Activated CD4-positive, alpha-beta memory T cell treated with anti-CD3 and anti-CD28 coated beads for 36 hours (primary cell): ENCODE data around the gene BAZ2B. TPM values are rescaled to one million over a fixed set of nuclear protein-coding genes. Genes with fewer than 3 reads are reported as not detected.

Experiments
- CTCF ChIA-PET: fragments of 350-600 bp; sonication (Branson Sonifier 250); formaldehyde crosslinking; loops from one replicate; lab custom pipeline; 2021; ENCODE audit warnings: antibody characterized with exemption, inconsistent platforms; lab: Charles Lee
- POLR2A ChIA-PET: fragments of 350-600 bp; sonication (Branson Sonifier 250); formaldehyde crosslinking; loops from one replicate; lab custom pipeline; 2021; ENCODE audit warnings: antibody characterized with exemption; lab: Charles Lee
- DNase-seq: peaks from one replicate; pipeline ENCODE4 v3.0.0-alpha.2; 2020
- H3K27ac Mint-ChIP-seq: one replicate; pipeline ENCODE4 v1.8.0; 2021; ENCODE audit warnings: mixed read lengths
- H3K27me3 Mint-ChIP-seq: one replicate; pipeline ENCODE4 v1.8.0; 2021; ENCODE audit warnings: mixed read lengths
- H3K36me3 Mint-ChIP-seq: one replicate; pipeline ENCODE4 v1.8.0; 2021; ENCODE audit warnings: mixed read lengths
- H3K4me1 Mint-ChIP-seq: one replicate; pipeline ENCODE4 v1.8.0; 2021; ENCODE audit warnings: low read depth, mixed read lengths
- H3K4me3 Mint-ChIP-seq: one replicate; pipeline ENCODE4 v1.8.0; 2021; ENCODE audit warnings: mild to moderate bottlenecking, mixed read lengths
- H3K9me3 Mint-ChIP-seq: one replicate; pipeline ENCODE4 v1.8.0; 2021; ENCODE audit warnings: mixed read lengths
- intact Hi-C: fragments of 100-400 bp; cut with micrococcal nuclease; formaldehyde crosslinking; loops from one replicate; pipeline ENCODE4 v1.15.1; 2023
- total RNA-seq, 2 experiments: library from RNA; stranded (reverse); gene quantifications; one replicate each; pipeline ENCODE4 v1.2.3, GENCODE V29; 2021

The BAZ2B gene
- total RNA-seq, 2 experiments from 2014 or later, result 9.1 to 10.2 TPM

DNA sequence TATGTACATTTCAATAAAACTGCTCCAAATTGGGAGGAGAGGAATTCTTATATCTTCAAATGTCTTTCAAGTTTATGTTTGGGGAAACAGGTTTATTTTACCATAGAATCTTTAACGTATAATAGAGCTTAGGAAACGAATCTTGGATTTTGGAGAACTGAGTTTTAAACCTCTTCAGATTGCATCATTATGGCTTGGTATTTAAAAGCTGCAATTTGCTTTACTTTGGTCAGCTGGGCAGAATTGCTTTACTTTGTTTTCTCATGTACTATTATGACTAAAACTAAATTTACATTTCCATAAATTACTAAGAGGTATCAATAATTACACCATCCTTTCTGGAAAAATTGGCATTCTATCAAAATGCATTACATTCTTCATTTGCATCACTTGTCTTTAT is 54.6 kb downstream of the BAZ2B start:
- no peaks in the 10 kb centered on the region for H3K9me3 Mint-ChIP-seq
- no peaks in the 10 kb centered on the region for H3K36me3 Mint-ChIP-seq
- H3K4me3 Mint-ChIP-seq, result no peak overlapping the region
- H3K4me1 Mint-ChIP-seq, result no peaks in the 10 kb centered on the region
- H3K27me3 Mint-ChIP-seq, result no peaks in the 10 kb centered on the region
- H3K27ac Mint-ChIP-seq, result no peak overlapping the region
- intact Hi-C loops, result no loop called here
- POLR2A ChIA-PET, result no interaction called here
- CTCF ChIA-PET, result no interaction called here
- DNase-seq, result no peak

DNA sequence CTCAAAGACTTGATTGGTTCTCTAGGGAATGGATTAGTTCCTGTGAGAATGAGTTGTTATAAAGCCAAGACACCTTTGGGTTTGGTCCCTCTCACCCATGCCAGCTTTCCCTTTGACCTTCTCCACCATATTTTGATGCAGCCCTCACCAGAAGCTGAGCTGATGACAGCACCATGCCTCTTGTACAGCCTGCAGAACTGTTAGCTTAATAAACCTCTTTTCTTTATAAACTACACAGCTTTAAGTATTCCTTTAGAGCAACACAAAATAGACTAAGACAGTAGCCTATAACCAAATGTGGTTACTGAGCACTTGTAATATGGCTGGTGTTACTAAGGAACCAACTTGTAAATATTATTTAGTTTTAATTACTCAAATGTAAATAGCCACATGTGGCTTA is 55.1 kb downstream of the BAZ2B start:
- H3K4me1 Mint-ChIP-seq, result no peaks in the 10 kb centered on the region
- intact Hi-C loops, result no loop called here
- H3K27ac Mint-ChIP-seq, result no peak overlapping the region
- ChIA-PET CTCF (no interaction called here), POLR2A (no interaction called here)
- no peak for DNase-seq
- no peak overlapping the region for H3K4me3 Mint-ChIP-seq
- H3K9me3 Mint-ChIP-seq, result no peaks in the 10 kb centered on the region
- H3K27me3 Mint-ChIP-seq, result no peaks in the 10 kb centered on the region
- H3K36me3 Mint-ChIP-seq, result no peaks in the 10 kb centered on the region

DNA sequence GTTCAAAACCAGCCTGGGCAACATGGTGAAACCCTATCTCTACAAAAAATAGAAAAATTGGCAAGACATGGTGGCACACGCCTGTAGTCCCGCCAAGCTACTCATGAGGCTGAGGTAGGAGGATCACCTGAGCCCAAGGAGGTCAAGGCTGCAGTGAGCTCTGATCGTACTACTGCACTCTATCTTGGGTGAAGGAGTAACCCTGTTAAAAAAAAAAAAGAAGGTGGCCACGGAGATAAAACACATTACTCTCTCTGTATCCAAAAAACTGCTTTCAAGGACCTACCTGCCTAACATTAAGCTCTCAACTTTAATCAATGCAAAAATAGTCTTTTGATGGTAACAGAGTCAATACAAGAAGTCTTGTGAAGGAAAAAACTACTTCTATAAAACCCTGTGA is 57.3 kb downstream of the BAZ2B start:
- no peak overlapping the region for H3K27ac Mint-ChIP-seq
- H3K9me3 Mint-ChIP-seq, result no peaks in the 10 kb centered on the region
- ChIA-PET CTCF (no interaction called here), POLR2A (no interaction called here)
- H3K36me3 Mint-ChIP-seq, result no peaks in the 10 kb centered on the region
- no peaks in the 10 kb centered on the region for H3K27me3 Mint-ChIP-seq
- H3K4me1 Mint-ChIP-seq, result no peaks in the 10 kb centered on the region
- intact Hi-C loops, result no loop called here
- no peak for DNase-seq
- H3K4me3 Mint-ChIP-seq, result no peak overlapping the region

DNA sequence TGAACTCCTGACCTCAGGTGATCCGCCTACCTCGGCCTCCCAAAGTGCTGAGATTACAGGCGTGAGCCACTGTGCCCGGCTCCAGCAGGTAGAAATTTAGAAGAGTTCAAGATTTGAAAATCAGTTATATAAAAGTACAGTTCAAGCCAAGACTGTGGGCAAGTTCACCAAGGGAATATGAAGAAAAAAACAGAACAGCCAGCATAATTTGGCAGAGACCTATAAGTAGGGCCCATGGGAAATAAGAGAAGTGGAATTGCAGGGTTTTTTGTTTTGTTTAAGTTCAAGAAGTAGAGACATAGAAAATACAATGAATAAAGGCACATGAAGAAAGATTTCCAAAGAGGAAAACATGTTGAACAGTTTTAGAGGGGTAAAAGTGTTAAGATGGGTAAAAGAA is 57.9 kb downstream of the BAZ2B start:
- H3K36me3 Mint-ChIP-seq, result no peaks in the 10 kb centered on the region
- no peak for DNase-seq
- no peaks in the 10 kb centered on the region for H3K9me3 Mint-ChIP-seq
- ChIA-PET CTCF (no interaction called here), POLR2A (no interaction called here)
- no peaks in the 10 kb centered on the region for H3K4me1 Mint-ChIP-seq
- intact Hi-C loops, result no loop called here
- no peaks in the 10 kb centered on the region for H3K27me3 Mint-ChIP-seq
- H3K4me3 Mint-ChIP-seq, result no peak overlapping the region
- no peak overlapping the region for H3K27ac Mint-ChIP-seq

DNA sequence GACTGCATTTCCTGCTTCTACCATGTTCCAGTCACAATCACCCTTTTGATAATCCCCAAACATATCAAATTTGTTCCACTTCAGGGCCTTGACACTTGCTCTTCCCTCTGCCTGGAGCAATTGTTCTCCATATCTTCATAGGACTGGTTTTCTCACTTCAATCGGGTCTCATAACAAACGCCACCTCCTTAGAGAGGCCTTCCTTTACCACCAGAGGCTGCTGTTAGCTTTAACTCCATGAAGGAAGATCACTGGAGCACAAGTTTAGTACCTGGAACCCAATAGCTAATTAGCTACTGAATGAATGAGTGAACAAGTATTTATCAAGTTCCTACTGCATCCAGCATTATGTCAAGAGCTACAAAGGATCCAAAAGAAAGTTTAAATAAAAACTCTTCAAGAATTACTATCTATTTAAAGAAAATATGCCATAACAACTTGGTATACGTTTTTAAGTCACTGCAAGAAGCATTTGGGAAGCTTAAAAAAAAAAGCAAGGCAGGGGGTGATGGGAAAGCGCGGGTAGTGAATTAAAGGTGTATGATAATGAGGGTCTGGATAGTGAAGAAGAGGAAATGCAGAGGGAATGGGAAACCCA is 58.8 kb downstream of the BAZ2B start:
- intact Hi-C loops, result no loop called here
- Mint-ChIP-seq H3K9me3 (no peaks in the 10 kb centered on the region), H3K27ac (no peak overlapping the region), H3K27me3 (no peaks in the 10 kb centered on the region), H3K4me1 (no peaks in the 10 kb centered on the region), H3K36me3 (no peaks in the 10 kb centered on the region), H3K4me3 (no peak overlapping the region)
- ChIA-PET CTCF (no interaction called here), POLR2A (interaction anchor here (0.6 kb wide), 1 partner anchor 9 kb away, joined by 3 read pairs; no protein-coding TSS in a partner anchor)
- DNase-seq, result no peak

DNA sequence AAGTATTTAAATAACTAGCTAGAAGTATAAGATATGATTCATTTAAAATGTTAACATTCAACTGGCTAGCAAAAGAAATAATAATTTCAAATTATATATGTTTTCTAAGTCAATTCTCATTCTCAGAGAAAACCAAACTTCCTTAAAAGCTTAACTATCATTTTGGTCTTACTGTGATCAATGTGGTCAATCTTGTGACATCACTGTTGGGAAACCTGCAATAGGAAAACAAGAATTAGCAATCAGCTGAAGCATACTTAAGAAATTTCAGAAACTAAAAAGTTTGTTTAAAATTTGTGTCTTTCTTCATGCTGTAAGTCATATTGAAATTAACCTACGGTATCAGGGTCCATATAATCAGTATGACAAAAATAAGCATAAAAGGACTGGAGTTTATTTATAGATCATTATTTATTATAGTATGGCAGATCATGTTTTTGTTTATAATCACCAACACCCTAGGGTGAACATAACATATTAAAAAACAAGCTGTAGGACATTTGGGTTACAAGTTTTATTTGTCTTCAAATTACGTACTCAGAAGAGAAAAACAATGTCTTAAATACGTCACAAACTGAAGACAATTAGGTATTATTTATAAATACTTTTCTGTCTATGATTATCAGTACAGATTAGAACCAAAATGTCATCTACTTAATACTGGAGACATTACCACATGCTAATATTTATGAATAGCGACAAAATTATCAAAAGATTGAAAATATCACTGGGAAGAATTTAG is 60.5 kb downstream of the BAZ2B start:
- H3K4me3 Mint-ChIP-seq, result no peak overlapping the region
- H3K4me1 Mint-ChIP-seq, result no peaks in the 10 kb centered on the region
- H3K9me3 Mint-ChIP-seq, result no peaks in the 10 kb centered on the region
- CTCF ChIA-PET, result no interaction called here
- POLR2A ChIA-PET, result no interaction called here
- no peaks in the 10 kb centered on the region for H3K27me3 Mint-ChIP-seq
- H3K36me3 Mint-ChIP-seq, result no peaks in the 10 kb centered on the region
- intact Hi-C loops, result no loop called here
- DNase-seq, result no peak
- no peak overlapping the region for H3K27ac Mint-ChIP-seq

DNA sequence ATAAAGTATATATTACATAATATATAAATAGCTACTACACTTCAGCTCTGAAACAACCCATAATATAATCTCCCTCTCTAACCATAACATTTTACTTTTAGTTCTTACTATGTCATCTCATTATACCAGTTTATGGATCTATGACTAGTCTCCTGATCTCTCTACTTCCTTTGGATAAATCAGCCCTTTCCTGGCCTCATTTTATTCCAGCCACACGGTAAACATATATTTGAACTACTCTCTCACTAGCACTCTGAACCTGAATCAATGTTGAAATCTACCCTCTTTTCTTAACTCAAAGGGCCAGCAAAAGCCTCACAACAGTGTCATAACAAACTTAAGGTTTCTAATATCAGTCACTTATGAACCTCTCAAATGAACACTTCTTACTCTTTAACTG is 62.6 kb downstream of the BAZ2B start:
- H3K27ac Mint-ChIP-seq, result no peak overlapping the region
- ChIA-PET CTCF (no interaction called here), POLR2A (no interaction called here)
- no peaks in the 10 kb centered on the region for H3K36me3 Mint-ChIP-seq
- intact Hi-C loops, result no loop called here
- no peaks in the 10 kb centered on the region for H3K27me3 Mint-ChIP-seq
- no peaks in the 10 kb centered on the region for H3K9me3 Mint-ChIP-seq
- no peak overlapping the region for H3K4me3 Mint-ChIP-seq
- no peak for DNase-seq
- no peaks in the 10 kb centered on the region for H3K4me1 Mint-ChIP-seq

DNA sequence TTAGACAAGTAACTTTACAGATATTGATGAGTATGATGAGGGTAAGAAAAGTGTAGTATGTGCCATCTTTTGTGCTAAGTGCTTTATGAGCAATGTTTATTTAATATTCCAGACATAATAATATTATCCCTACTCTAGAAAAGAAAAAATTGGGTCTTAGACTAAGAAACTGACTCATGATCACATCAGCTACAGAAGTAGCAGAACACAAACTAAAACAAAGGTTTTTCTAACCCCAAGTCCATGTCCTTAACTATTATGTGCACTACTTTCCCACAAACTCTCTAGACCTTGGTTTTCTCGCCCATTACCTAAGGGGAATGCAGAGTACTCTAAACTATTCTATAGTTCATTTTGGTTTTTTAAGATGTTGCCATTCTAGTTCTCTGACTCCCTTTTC is 64.5 kb downstream of the BAZ2B start:
- CTCF ChIA-PET, result no interaction called here
- POLR2A ChIA-PET, result no interaction called here
- no peak overlapping the region for H3K27ac Mint-ChIP-seq
- H3K9me3 Mint-ChIP-seq, result no peaks in the 10 kb centered on the region
- H3K27me3 Mint-ChIP-seq, result no peaks in the 10 kb centered on the region
- no peaks in the 10 kb centered on the region for H3K36me3 Mint-ChIP-seq
- DNase-seq, result no peak
- intact Hi-C loops, result no loop called here
- no peak overlapping the region for H3K4me3 Mint-ChIP-seq
- no peaks in the 10 kb centered on the region for H3K4me1 Mint-ChIP-seq

DNA sequence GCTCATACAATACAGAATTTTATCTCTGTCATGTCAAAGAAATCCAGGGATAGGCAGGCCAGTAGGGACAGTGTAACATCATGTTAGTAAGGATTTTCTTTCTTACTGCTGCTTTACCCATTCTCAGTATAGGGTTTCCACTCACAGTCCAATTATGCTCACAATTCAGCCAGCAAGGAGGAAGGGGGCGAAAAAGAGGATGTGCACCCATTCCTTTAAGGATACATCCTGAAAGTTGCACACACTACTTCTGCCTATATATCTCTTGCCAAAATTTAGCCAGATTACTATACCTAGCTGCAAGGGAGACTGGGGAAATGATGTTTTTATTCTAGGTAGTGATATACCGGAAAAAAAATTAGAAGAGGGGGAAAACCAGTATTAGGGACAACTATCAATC is 66.1 kb downstream of the BAZ2B start:
- intact Hi-C loops, result no loop called here
- Mint-ChIP-seq H3K27ac (no peak overlapping the region), H3K4me3 (no peak overlapping the region), H3K36me3 (no peaks in the 10 kb centered on the region), H3K4me1 (no peaks in the 10 kb centered on the region), H3K9me3 (no peaks in the 10 kb centered on the region), H3K27me3 (no peaks in the 10 kb centered on the region)
- ChIA-PET POLR2A (no interaction called here), CTCF (interaction anchor here (0.6 kb wide), 1 partner anchor 209 kb away, joined by 3 read pairs; no protein-coding TSS in a partner anchor)
- DNase-seq, result no peak

DNA sequence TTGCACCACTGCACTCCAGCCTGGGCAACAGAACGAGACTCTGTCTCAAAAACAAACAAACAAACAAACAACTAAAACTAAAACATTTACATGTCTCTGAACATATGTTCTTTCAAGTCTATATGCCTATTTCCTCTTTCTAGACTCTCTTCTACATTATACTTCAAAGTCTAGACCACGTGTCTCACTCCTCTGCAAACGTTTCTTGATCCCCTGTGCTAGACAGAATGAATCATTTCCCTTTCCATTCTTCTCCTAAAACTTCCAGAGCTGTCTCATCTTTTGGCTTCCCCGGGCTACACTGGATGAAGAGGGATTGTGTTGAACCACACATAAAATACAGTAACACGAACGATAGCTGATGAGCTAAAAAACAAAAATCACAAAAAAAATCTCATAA is 67.1 kb downstream of the BAZ2B start:
- no peak for DNase-seq
- H3K9me3 Mint-ChIP-seq, result no peaks in the 10 kb centered on the region
- H3K27ac Mint-ChIP-seq, result no peak overlapping the region
- no peak overlapping the region for H3K4me3 Mint-ChIP-seq
- no peaks in the 10 kb centered on the region for H3K4me1 Mint-ChIP-seq
- ChIA-PET CTCF (no interaction called here), POLR2A (no interaction called here)
- no peaks in the 10 kb centered on the region for H3K27me3 Mint-ChIP-seq
- no peaks in the 10 kb centered on the region for H3K36me3 Mint-ChIP-seq
- intact Hi-C loops, result no loop called here

DNA sequence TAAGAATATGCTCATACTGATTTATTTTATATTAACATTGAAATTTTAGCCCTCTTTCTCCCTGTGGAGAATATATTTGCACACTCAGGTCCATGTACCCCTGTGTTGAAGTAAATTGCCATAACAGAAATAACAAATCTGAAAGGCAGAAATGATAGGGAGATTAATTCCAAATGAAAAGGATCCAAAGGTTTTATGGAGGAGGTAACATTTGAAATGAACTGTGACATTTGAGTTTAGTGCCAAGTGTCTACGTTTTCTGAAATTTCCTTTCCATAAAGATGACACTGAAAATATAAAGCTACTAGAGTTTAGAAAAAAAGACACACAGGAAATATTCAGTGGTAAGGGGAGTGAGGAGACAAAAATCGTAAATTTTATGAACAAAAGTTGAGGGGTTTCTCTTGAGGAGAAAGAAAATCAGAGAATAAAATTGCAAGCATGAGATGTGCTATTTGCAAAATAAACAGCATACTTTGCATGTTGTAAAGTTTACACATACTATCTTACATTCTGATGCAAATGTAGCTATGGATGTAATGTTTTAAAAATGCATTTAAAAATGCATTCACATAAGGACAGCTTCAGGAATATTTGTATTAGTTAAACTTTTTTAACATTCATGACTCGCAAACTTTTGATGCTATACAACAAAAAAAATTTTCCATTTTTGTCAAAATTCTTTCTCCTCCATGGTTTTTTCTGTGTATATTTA is 69.5 kb downstream of the BAZ2B start:
- intact Hi-C loops, result no loop called here
- no peak for DNase-seq
- H3K4me3 Mint-ChIP-seq, result no peak overlapping the region
- H3K4me1 Mint-ChIP-seq, result no peaks in the 10 kb centered on the region
- POLR2A ChIA-PET, result no interaction called here
- peaks cover 4% of the 10 kb centered on the region for H3K36me3 Mint-ChIP-seq
- no peak overlapping the region for H3K27ac Mint-ChIP-seq
- CTCF ChIA-PET, result no interaction called here
- H3K27me3 Mint-ChIP-seq, result no peaks in the 10 kb centered on the region
- H3K9me3 Mint-ChIP-seq, result peaks cover 5% of the 10 kb centered on the region

DNA sequence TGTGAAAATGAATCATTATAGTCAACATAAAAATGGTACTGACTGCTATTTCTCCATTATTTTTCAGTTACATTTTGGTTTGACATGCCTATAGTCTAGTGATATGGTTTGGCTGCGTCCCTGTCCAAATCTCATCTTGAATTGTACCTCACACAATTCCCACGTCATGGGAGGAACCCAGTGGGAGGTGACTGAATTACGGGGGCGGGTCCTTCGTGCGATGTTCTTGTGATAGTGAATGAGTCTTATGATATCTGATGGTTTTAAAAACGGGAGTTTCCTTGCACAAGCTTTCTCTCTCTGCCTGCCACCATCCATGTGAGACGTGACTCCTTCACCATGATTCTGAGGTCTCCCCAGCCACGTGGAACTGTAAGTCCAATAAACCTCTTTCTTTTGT is 70.3 kb downstream of the BAZ2B start:
- POLR2A ChIA-PET, result no interaction called here
- no peaks in the 10 kb centered on the region for H3K4me1 Mint-ChIP-seq
- peaks cover 10% of the 10 kb centered on the region for H3K9me3 Mint-ChIP-seq
- no peak overlapping the region for H3K4me3 Mint-ChIP-seq
- H3K36me3 Mint-ChIP-seq, result peaks cover 8% of the 10 kb centered on the region
- H3K27me3 Mint-ChIP-seq, result no peaks in the 10 kb centered on the region
- no peak for DNase-seq
- CTCF ChIA-PET, result no interaction called here
- intact Hi-C loops, result no loop called here
- no peak overlapping the region for H3K27ac Mint-ChIP-seq
